HG03571 (cell line): ENCODE data around the gene GAS2L2.

ENCODE experiments used
- ATAC-seq: cut with Tn5 transposase; IDR thresholded peaks from one replicate; pipeline ENCODE4 v1.9.1; 2021; ENCODE audit not compliant: unreplicated experiment

Gene GAS2L2

DNA sequence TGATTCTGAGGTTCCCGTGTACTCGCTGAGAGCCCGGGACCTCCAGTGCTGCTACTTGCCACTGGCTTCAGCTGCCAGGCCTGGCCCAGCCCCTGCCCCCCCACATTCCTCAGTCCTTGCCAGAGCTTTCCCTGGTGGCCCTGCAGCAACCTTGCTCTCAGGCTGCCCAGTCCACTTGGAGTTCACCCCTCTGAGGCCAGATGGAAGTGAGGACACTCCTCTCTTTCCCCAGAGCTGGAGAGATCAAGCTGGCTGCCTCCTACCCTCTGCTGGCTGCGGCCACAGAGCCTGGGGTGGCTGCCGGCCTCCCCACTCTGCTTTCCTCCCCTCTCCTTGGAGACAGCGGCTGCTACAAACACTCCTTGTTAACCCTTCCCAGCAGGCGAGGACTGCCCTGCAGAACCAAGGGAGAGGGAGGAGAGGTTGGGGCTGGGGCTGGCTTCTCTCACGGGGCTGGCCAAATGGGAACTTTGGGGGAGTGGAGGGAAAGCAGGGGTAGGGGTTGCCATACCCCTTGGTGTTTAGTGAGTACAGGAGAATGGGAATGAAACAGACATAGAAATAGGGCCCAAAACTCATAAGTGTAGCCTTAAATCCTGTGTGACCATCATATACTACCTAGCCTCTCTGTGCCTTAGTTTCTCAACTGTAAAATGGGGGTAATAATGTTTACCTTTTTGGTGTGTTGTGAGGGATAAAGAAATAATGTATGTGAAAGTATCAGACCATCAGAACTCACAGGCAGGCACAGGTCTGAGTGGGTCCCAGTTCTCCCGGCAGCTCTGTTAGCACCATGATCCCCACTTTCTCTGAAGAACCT is at the start of gene GAS2L2:
GAS2L2 (minus strand) TSS at position 295 of the 820 bp plus-strand sequence. CDS start 389 bp downstream, outside the sequence.
- ATAC-seq: no peak

DNA sequence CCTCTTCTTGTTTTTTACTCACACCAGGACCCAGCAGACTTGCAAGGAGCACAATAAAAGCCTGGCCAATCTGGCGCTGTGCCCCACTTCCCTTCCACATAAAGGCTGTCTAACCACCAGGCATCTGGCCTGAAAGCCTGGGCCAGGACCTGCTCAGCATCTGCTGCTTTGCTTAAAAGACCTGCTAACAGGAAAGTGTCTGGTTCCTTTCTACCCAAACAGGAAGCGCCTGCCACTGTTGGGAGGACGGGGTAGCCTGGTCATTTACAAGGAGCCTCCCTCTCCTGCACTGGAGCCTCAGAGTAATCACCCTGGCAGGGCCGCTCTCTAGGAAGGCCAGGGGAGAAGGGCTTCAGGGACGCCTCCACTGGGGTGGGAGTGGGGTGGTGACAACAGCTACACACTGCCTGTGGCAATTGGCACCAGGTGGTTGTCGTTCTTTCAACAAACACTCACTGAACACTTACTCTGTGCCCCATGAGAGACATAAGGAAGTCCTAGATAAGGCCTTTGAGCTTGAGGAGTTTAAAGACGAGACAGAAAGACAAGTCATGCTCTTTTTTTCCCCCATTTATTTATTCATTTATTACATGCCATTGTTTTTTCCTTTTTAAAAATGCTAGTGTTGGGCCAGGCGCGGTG is 48.7 kb upstream of the GAS2L2 start:
- ATAC-seq: no peak

DNA sequence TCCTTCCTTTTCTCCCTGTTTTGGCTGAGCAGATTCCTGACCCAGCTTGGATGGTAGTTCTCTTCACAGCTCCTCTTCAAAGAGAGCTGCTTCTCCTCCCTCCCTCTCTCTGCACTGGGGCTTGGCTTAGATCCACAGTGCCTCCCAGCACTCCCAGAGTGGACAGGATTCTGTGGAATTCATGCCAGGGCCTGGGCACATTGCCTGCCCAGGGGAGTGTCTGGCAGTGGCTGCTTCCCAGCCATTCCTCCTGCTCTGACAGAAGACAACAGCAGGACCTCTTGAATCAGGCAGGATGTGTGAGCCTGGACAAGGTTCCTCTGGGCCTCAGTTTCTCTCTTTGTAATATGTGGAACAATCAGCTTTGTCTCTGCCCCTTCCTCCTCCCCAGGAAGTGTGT is 46.9 kb upstream of the GAS2L2 start:
- ATAC-seq: no peak

DNA sequence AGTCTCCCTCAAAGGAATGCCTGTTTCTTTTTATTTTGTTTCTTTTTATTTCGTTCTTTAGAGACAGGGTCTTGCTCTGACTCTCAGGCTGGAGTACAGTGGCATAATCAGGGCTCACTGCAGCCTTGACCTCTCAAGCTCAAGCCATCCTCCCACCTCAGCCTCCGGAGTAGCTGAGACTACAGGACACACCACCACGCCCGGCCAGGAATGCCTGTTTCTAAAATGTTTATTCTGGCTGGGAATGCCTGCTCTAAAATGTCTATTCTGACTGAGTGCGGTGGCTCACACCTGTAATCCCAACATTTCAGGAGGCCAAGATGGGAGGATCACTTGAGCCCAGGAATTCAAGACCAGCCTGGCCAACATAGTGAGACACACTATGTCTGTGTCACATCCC is 44.9 kb upstream of the GAS2L2 start:
- ATAC-seq: no peak

DNA sequence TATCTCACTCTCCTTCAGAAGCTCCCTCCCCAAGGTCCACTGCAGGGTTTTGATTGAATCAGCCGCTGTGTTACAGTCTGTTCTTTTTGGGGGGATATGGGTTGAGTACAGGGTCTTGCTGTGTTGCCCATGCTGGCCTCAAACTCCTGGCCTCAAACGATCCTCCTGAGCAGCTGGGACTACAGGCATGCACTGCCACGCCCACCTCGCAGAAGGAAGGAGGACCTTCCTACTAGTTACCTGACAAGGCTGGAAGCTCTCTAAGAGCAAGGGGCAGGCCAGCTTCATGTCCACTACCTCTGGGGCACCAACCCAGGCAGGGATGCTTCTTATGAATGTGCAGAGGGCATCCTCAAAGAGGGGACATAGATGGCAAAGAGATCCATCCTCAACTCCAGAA is 44.3 kb upstream of the GAS2L2 start:
- ATAC-seq: no peak

DNA sequence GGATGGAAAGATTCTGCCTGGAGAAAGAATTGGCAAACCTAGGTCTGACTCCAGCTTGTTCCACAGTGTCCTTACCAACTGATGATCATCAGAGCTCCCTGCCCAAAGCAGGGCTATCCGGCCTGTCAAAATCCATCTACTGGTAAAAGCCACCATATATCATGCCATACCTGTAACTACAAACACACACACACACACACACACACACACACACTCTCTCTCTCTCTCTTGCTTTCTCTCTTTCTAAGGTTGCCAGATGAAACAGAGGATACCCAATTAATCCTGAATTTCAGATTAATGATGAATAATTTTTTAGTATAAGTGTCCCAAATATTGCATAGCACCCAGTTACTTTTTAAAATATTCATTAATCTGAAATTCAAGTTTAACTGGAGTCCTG is 43.9 kb upstream of the GAS2L2 start:
- no peak for ATAC-seq

DNA sequence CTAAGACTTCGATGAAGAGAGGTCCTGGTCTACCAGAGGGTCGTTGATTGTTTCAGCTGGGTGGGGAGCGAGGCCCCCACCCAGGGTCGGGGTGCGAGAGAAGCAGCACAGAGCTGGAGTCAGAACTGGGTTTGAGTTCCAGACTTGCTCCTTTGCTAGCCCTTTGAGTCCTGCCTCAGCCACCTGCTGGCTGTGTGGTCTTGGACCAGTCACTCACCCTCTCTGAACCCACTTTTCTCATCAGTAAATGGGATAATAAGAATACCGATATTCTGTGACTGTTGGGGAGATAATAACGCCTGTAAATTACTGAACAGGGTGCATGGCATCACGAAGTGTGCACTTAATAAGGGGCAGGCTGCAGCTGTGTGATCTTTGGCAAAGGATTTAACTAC is 42.8 kb upstream of the GAS2L2 start:
- ATAC-seq: no peak

DNA sequence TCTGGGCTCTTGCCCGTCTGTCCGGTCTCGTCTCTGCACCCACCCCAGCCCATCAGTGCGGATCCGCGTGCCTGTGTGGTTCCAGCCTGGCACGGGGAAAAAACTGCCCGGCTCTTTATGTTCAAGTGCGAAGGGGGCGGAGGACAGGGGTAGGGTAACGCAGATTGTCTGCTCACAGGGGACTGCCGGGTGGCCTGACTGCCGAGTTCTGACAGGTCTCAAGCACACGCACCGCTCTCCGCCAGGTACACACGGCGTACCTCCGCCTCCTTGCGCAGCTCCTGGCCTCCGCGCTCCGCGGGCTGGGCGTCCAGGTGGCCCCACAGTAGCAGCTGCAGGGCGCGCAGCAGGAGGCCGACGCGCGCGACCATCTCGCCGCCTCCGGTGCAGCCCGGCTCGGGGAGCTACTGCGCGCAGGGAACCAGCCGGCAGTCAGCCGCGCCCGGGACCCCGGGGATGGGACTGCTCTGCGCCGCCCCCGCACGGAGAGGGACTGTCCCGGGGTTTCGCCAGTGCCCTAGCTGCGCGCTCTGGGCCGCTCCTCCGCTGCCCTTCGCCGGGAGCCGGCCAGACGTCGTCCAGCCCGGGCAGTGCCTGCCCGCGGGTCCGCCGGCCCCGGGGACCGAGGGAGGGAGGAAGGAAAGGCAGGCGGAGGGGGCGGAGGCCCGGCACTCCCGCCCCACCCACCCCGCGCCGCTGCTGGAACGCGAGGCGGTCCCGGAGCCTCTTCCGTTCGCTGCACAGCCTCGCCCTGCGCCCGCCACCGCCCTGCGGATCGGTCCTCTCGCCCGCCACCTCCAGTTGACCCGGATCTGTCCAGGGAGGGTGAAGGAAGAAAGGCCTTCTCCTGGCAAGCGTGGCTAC is 42.2 kb upstream of the GAS2L2 start, which contains the start of gene MMP28:
MMP28 (minus strand) TSS at position 635 of the 864 bp plus-strand sequence; CDS start at position 371, 264 bp downstream.
- ATAC-seq: no peak

DNA sequence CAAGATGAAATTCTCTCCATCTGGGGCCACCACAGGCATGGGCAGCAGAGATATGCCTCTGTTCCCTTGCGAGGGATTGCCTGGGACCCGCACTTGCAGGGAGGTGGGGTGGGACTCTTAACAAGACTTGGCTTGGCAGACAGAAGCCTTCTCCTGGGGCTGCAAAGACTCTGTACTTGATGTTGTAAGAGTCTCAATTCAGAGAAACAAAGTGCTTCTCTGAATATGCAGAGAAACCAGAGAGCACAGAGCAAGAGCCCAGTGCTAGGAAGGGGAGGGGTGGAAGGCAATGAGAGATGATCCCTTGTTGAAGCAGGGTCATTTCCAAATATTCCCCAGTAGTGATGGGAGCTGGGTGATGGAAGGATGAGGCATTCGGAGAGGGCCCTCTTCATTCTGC is 40.2 kb upstream of the GAS2L2 start:
- no peak for ATAC-seq

DNA sequence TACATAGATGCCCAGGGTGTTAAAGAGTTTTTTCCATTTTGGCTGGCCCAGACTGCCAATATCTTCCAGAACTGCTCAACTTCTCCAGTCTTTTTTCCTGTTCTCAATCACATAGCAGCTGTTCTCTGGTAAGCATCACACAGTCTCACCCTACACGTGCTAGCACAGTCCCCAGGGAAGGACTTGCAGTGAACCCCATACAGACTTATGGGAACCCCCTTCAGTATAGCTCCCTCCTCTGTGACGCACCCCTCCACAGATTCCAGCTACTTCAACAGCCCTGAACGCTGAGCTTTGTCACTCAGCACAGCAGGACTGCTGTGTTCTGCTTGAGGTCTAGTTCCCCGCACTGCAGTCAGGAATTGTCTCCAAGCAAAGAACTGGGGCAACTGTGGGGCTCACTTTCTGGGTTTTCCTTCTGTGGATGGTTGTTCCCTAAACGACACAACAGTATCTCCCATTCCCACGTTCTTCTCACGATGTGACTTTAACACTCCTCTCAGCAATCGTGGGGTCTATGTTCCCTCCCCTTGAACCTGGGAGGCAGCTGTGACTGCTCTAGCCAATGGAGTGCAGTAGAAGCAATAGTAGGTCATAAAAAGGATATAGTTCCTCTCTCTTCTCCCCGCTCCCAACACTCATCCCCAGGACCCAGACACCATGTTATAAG is 38.8 kb upstream of the GAS2L2 start:
- ATAC-seq: no peak

DNA sequence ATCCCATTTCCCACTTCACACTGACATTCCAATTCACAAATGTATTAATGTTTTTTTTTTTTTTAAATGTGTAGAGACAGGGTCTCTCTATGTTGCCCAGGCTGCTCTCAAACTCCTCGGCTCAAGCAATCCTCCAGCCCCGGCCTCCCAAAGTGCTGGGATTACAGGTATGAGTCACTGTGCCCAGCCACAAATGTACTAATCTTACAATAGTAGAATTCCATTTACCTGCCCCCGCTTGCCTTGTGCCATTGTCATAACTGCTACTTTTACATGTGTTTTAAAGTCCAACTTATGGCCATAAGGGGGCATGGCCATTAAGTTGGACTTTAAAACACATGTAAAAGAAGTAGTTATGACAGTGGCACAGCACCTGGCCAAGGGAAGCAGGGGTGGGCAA is 37.8 kb upstream of the GAS2L2 start:
- no peak for ATAC-seq

DNA sequence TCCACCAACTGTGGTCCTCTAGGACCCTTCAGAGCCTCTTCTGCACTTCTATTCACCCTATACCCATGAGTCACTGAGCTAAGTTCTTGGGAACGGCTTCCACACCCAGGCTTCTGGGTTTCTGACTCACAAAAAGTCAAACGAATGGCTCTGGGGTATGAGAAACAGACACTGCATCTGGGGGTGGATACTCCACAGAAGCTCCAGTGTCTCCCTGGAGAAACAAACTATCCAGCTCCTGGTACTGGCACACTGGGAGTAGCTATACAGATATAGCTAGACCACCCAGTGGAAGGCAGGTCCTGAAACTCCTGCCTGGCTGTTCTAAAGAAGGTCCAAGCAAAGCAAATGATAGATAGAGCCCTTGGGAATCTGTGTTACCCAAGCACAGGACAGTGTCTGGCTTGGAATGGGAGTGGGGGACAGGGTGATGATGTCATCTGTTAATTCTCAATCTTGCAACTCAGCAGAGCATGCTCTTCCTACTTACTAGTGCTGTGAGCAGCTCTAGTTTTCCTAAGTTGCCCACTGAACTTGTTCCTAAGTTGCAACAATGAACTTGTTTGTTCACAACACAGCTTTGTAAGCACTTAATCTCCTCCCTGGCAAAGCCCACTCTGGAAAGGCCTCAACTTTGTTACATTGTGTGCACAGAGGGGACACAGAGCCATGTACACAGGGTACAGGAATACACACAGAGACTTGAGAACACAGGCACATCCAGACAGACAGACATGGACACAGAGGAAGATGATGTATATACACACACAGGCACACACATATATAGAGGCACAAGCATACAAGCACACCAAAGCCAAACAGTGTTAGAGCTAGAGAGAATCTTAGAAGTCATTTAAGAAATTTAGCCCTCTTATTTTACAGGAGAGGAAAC is 35.7 kb upstream of the GAS2L2 start:
- no peak for ATAC-seq

DNA sequence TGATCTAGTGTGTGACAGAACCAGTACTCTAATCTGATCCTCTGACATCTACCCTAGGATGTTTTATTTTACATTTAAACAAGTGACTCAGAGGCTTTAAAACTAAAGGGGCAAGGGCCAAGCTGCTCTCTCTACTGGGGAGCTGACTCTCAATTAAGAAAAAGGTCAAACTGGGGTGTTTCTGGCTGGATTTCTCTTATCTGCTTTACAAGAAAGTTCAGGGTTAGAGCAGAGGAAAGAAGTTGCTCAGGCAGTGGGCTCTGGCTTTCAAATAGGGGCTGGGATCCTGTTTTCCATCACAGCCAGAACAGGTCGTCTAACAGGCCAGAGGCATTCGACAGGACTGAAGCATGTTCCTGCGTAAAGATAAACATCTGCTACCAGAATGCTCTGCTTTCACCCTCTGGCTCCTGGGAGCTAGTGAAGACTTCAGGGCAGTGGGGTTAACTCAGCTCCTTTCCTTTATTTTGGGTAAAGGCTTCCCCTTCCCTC is 33.9 kb upstream of the GAS2L2 start:
- ATAC-seq: no peak

DNA sequence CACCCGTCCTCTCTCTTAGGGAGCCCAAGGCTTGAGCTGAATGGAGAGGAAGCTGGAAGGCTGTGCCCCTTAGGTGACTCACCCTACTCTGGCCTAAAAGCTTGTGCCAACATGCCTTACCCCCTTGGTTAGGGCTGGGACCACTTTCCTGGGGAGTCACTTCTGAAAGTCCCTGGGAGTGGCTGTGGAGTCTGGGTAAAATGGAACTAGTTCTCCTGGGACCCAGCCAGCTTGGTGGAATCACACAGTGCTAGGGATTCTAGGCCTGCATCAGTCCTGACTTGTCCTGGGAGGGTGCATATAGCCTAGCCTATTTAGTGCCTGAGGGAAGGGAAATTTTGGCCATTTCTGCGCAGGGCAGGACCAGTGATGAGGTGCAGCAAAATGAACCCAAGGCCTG is 31.9 kb upstream of the GAS2L2 start:
- ATAC-seq: no peak

DNA sequence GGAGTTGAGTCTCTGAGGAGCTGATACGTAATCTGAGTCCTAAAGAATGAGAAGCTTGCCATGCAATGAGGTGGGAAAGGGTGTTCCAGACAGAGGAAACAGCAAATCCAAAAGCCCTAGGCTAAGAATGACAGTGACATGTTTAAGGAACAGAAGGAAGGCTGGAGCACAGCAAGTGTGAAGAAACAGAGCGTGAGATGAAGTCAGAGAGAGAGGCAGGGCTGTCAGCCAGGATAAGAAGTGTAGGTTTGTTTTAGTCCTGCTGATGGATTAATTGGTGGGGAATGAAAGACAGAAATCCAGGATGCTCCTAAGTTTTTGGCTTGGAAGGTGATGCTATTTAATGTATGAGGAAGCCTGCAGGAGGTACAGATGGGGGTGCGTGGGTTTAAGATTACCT is 27.9 kb upstream of the GAS2L2 start:
- ATAC-seq: no peak

DNA sequence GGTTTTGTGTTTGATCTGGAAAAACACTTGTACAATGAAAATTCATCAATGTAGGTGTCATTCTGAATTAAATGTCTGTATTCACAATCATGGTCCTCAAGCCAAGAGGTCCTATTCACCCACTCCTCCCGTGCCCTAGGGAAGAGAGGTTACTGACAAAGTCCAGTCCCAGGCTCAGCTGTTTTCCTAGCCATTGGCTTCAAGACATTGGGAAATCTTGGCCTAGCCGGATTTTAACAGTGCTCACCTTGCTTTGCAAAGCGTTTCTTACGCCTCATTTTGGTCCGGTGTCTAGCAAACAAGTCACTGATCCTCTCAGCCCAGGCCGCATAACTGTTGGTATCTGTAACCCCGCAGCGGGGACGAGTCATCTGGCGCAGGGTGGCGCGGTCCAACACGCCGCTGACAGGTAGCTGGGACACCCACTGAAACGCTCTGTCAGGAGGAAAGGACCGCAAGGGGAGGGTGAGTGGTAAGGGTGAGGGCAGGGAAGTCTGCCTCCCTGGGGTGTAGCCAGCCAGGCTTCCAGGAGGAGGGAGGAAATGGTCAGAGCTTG is 25.7 kb upstream of the GAS2L2 start:
- ATAC-seq: no peak

DNA sequence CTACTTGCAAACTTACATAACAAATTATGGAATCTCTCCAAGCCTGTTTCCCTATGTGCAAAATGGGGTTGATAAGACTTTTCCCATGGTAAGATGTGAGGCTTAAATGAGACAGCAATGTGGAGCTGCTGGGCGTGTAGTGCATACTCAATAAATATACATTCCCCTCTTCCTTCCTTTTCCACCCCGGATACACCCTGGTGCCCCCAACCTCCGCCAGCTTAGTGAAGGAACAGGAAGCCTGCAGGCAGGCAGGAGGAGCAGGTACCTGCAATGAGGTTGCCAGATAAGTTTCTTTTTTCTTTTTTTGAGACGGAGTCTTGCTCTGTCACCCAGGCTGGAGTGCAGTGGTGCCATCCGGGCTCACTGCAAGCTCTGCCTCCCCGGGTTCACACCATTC is 22.5 kb upstream of the GAS2L2 start:
- no peak for ATAC-seq

DNA sequence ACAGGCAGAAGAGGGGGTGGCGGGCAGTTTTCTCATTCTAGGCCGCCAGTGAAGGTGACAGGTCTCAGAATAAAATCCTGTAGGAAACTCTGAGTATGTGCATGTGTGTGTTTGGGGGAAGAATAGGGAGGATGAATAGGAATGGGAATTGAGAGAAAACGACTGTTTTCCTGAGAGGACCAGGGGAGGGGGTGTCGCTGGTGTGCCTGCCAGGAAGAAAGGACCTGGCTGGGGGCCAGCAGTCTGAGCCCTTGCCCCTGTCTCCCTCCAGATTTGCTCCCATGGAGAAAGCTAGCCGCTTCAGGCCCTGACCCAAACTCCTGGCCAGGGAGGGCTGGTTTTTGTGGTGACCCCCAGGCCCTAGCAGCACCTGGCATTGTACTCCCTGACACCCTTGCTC is 22.0 kb upstream of the GAS2L2 start:
- ATAC-seq: no peak

DNA sequence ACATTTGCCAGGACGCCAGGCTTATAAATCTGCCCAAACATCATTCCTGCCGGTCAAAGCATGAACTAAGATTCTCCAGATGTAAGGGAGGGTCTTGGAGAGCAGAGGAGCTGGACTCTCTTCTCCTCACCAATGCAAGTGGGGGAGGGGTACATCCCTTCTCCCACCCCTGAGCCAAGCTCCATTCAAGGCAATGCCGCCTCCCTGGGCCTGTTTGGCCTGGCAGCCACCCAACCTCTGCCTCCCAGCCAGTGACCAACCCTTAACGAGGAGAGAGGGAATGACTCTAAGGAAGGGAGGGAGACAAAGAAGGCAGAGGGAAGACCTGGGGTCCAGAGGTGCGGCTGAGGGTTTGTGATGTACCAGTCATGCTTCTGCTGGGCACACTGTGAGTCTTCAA is 21.5 kb upstream of the GAS2L2 start:
- no peak for ATAC-seq
